SK-N-SH treated with all-trans-retinoic acid at 6 μM for 48 hours (cell line): Measurements from ENCODE around the gene DOCK4.

ENCODE experiments used
- ATAC-seq: fragments of 200-7000 bp; cut with Tn5 transposase; 3 replicates; pipeline ENCODE4 v1.9.1; 2020; ENCODE audit warnings: mild to moderate bottlenecking, moderate library complexity
- ARNTL ChIP-seq: fragments of 450-650 bp; formaldehyde crosslinking; IDR thresholded peaks from 2 replicates; pipeline ENCODE4 v1.5.0; 2020; ENCODE audit warnings: low read depth, mild to moderate bottlenecking, moderate library complexity, borderline replicate concordance
- BACH2 ChIP-seq: fragments of 250-450 bp; sonication (Bioruptor Pico); IDR thresholded peaks from 2 replicates; pipeline ENCODE4 v1.9.0; 2021; ENCODE audit warnings: mild to moderate bottlenecking, borderline replicate concordance
- CREB5 ChIP-seq: fragments of 250-450 bp; sonication (Bioruptor Pico); IDR thresholded peaks from 2 replicates; pipeline ENCODE4 v1.5.1; 2020; ENCODE audit warnings: low read depth, mild to moderate bottlenecking, moderate library complexity
- CSDC2 ChIP-seq: fragments of 250-450 bp; sonication (Bioruptor Pico); IDR thresholded peaks from 2 replicates; pipeline ENCODE4 v1.5.0; 2020; ENCODE audit warnings: mild to moderate bottlenecking, moderate library complexity
- CSRNP3 ChIP-seq: fragments of 250-450 bp; sonication (Bioruptor Pico); IDR thresholded peaks from 2 replicates; pipeline ENCODE4 v1.5.1; 2021; ENCODE audit warnings: mild to moderate bottlenecking, moderate library complexity
- ESRRG ChIP-seq: fragments of 250-450 bp; sonication (Bioruptor Pico); IDR thresholded peaks from 2 replicates; pipeline ENCODE4 v1.6.1; 2021; ENCODE audit warnings: mild to moderate bottlenecking
- GLIS3 ChIP-seq: fragments of 250-450 bp; sonication (Bioruptor Pico); IDR thresholded peaks from 2 replicates; pipeline ENCODE4 v1.5.0; 2020; ENCODE audit warnings: mild to moderate bottlenecking, moderate library complexity
- ISL1 ChIP-seq: fragments of 250-450 bp; sonication (Bioruptor Pico); IDR thresholded peaks from 2 replicates; pipeline ENCODE4 v2.1.2; 2022; ENCODE audit warnings: mild to moderate bottlenecking, moderate library complexity
- OSR1 ChIP-seq: fragments of 250-450 bp; sonication (Bioruptor Pico); IDR thresholded peaks from 2 replicates; pipeline ENCODE4 v1.8.0; 2022; ENCODE audit warnings: moderate library complexity, mild to moderate bottlenecking, inconsistent platforms
- PATZ1 ChIP-seq: fragments of 250-450 bp; sonication (Bioruptor Pico); IDR thresholded peaks from 2 replicates; pipeline ENCODE4 v1.8.0; 2020; ENCODE audit warnings: mild to moderate bottlenecking, moderate library complexity, borderline replicate concordance
- POU6F1 ChIP-seq: fragments of 250-450 bp; sonication (Bioruptor Pico); IDR thresholded peaks from 2 replicates; pipeline ENCODE4 v1.8.0; 2021; ENCODE audit warnings: low read depth, mild to moderate bottlenecking, moderate library complexity, borderline replicate concordance
- RARB ChIP-seq: fragments of 250-450 bp; sonication (Bioruptor Pico); IDR thresholded peaks from 2 replicates; pipeline ENCODE4 v1.8.0; 2021; ENCODE audit warnings: mild to moderate bottlenecking, moderate library complexity
- SNAI2 ChIP-seq: fragments of 250-450 bp; sonication (Bioruptor Pico); IDR thresholded peaks from 2 replicates; pipeline ENCODE4 v1.5.0; 2020; ENCODE audit warnings: mild to moderate bottlenecking, moderate library complexity
- TOX ChIP-seq: fragments of 250-450 bp; sonication (Bioruptor Pico); IDR thresholded peaks from 2 replicates; pipeline ENCODE4 v1.8.0; 2021; ENCODE audit warnings: mild to moderate bottlenecking, moderate library complexity, borderline replicate concordance
- TSHZ2 ChIP-seq: fragments of 250-450 bp; sonication (Bioruptor Pico); IDR thresholded peaks from 2 replicates; pipeline ENCODE4 v1.5.0; 2020; ENCODE audit warnings: mild to moderate bottlenecking, moderate library complexity
- ZC3H10 ChIP-seq: fragments of 250-450 bp; sonication (Bioruptor Pico); IDR thresholded peaks from 2 replicates; pipeline ENCODE4 v1.5.1; 2021; ENCODE audit warnings: mild to moderate bottlenecking, moderate library complexity
- ZFP3 ChIP-seq: fragments of 250-450 bp; sonication (Bioruptor Pico); IDR thresholded peaks from 2 replicates; pipeline ENCODE4 v1.5.0; 2020; ENCODE audit warnings: mild to moderate bottlenecking, moderate library complexity
- ZFP30 ChIP-seq: fragments of 450-650 bp; formaldehyde crosslinking; IDR thresholded peaks from 2 replicates; pipeline ENCODE4 v1.5.0; 2022; ENCODE audit warnings: mild to moderate bottlenecking, moderate library complexity
- ZNF565 ChIP-seq: fragments of 450-650 bp; formaldehyde crosslinking; conservative IDR thresholded peaks from 2 replicates; pipeline ENCODE4 v1.5.0; 2020; ENCODE audit warnings: low read depth, mild to moderate bottlenecking, moderate library complexity
- ZNF70 ChIP-seq: fragments of 450-650 bp; formaldehyde crosslinking; IDR thresholded peaks from 2 replicates; pipeline ENCODE4 v1.5.0; 2020; ENCODE audit warnings: mild to moderate bottlenecking, moderate library complexity
- ZNF8 ChIP-seq: fragments of 450-650 bp; formaldehyde crosslinking; IDR thresholded peaks from 2 replicates; pipeline ENCODE4 v1.5.0; 2020; ENCODE audit warnings: mild to moderate bottlenecking, moderate library complexity

The DOCK4 gene

GRCh38 chr7:111765751-111766643 lies 440.2 kb downstream of the DOCK4 start:
- no peak for ATAC-seq
- TF ChIP-seq SNAI2 (no peak), ARNTL (CRISPR knock-in tag) (no peak), ZNF8 (CRISPR knock-in tag) (no peak), CSRNP3 (CRISPR knock-in tag) (no peak), POU6F1 (CRISPR knock-in tag) (no peak), ZNF565 (CRISPR knock-in tag) (no peak), ZFP30 (no peak), TOX (CRISPR knock-in tag) (no peak), CSDC2 (CRISPR knock-in tag) (no peak), PATZ1 (no peak), ISL1 (CRISPR knock-in tag) (no peak), GLIS3 (CRISPR knock-in tag) (no peak), ZNF70 (no peak), CREB5 (no peak), TSHZ2 (CRISPR knock-in tag) (no peak), OSR1 (CRISPR knock-in tag) (no peak), BACH2 (CRISPR knock-in tag) (no peak), ZC3H10 (CRISPR knock-in tag) (no peak)

GRCh38 chr7:111763221-111763801 lies 442.9 kb downstream of the DOCK4 start:
- ATAC-seq = peak; percentile 98
- no peak for TF ChIP-seq ESRRG (CRISPR knock-in tag)
- peak; percentile 39; the same call in 1 of the 2 replicates for TF ChIP-seq ISL1 (CRISPR knock-in tag)

- ATAC-seq = no peak
- TF ChIP-seq ISL1 (CRISPR knock-in tag) = no peak
- TF ChIP-seq ZFP30 = no peak
- no peak for TF ChIP-seq RARB (CRISPR knock-in tag)
- no peak for TF ChIP-seq ZFP3
- TF ChIP-seq GLIS3 (CRISPR knock-in tag) = no peak
- TF ChIP-seq ARNTL (CRISPR knock-in tag) = no peak
These were observed 443.4 kb downstream of the DOCK4 start for GRCh38 chr7:111762799-111763198.
